Fibroblast of lung (primary cell): ENCODE results near the gene TP63. TPM values are rescaled to one million over a fixed set of nuclear protein-coding genes. Genes with fewer than 3 reads are reported as not detected.

Source experiments
- DNase-seq, 2 donors: peaks; one replicate each; pipeline versions ENCODE4 v3.0.0 to v3.0.0-alpha.2; 2010; ENCODE audit warnings: low read depth in 2 of 2
- H2AFZ ChIP-seq: 2 replicates; pipeline ENCODE4 v1.5.1; 2012; ENCODE audit warnings: low read length, control low read depth, inconsistent platforms
- H3K27ac ChIP-seq: 2 replicates; pipeline ENCODE4 v1.5.1; 2011; ENCODE audit warnings: low read length, control low read depth; ENCODE audit not compliant: insufficient read depth
- H3K27me3 ChIP-seq: 2 replicates; pipeline ENCODE4 v1.5.1; 2011; ENCODE audit warnings: mild to moderate bottlenecking, low read length; ENCODE audit not compliant: control insufficient read depth, insufficient read depth
- H3K36me3 ChIP-seq: 2 replicates; pipeline ENCODE4 v1.5.1; 2011; ENCODE audit warnings: low read length; ENCODE audit not compliant: control insufficient read depth, insufficient read depth
- H3K4me1 ChIP-seq: 2 replicates; pipeline ENCODE4 v1.5.1; 2011; ENCODE audit warnings: low read length; ENCODE audit not compliant: control insufficient read depth, insufficient read depth; ENCODE audit errors: extremely low read depth
- H3K4me2 ChIP-seq: 2 replicates; pipeline ENCODE4 v1.5.1; 2011; ENCODE audit warnings: low read length, control low read depth; ENCODE audit not compliant: insufficient read depth; ENCODE audit errors: extremely low read depth
- H3K4me3 ChIP-seq, 4 experiments: fragments of 200-600 bp in 1 of 4; sonication (generic) in 1 of 4; replicated peaks in 1 of 4; 2 replicates each; pipeline ENCODE4 v1.5.1; 2011 to 2016; ENCODE audit warnings: low read length in 4 of 4, low read depth in 3 of 4, mild to moderate bottlenecking in 3 of 4, control low read depth in 2 of 4, inconsistent platforms in 1 of 4, mixed read lengths in 1 of 4; ENCODE audit not compliant: insufficient read depth in 1 of 4; ENCODE audit errors: control extremely low read depth in 1 of 4
- H3K79me2 ChIP-seq: 2 replicates; pipeline ENCODE4 v1.5.1; 2012; ENCODE audit warnings: mild to moderate bottlenecking, low read length, inconsistent platforms; ENCODE audit not compliant: control insufficient read depth, insufficient read depth
- H3K9ac ChIP-seq: 2 replicates; pipeline ENCODE4 v1.5.1; 2011; ENCODE audit warnings: mild to moderate bottlenecking, low read length, control low read depth; ENCODE audit not compliant: insufficient read depth
- H3K9me3 ChIP-seq: 2 replicates; pipeline ENCODE4 v1.5.1; 2012; ENCODE audit warnings: low read depth, low read length; ENCODE audit not compliant: control insufficient read depth, insufficient read depth
- H4K20me1 ChIP-seq: 2 replicates; pipeline ENCODE4 v1.5.1; 2011; ENCODE audit warnings: low read length; ENCODE audit not compliant: control insufficient read depth, insufficient read depth; ENCODE audit errors: extremely low read depth
- CTCF ChIP-seq, 2 donors: IDR thresholded peaks in 1 of 2; conservative IDR thresholded peaks in 1 of 2; 1 replicate in 1 of 2; 2 replicates in 1 of 2; pipeline ENCODE4 v1.5.1; 2011 to 2012; ENCODE audit warnings: low read length in 2 of 2, control low read depth in 1 of 2, inconsistent platforms in 1 of 2, low read depth in 1 of 2, mild to moderate bottlenecking in 1 of 2
- EZH2 ChIP-seq: IDR thresholded peaks from 2 replicates; pipeline ENCODE4 v1.5.1; 2012; ENCODE audit warnings: low read length, control low read depth, mild to moderate bottlenecking; ENCODE audit errors: missing control alignments
- polyA plus RNA-seq, 2 donors: library from polyadenylated mRNA; depleted of rRNA in 1 of 2; stranded (reverse) in 1 of 2; unstranded in 1 of 2; fragments of >200 nt; gene quantifications; 2 replicates each; pipeline ENCODE4 v1.2.1, GENCODE V29; 2011 to 2012; ENCODE audit warnings: missing spikeins in 1 of 2
- total RNA-seq: library from RNA; depleted of rRNA; stranded (reverse); fragments of >200 nt; gene quantifications from 2 replicates; pipeline ENCODE4 v1.2.1, GENCODE V29; 2014

TP63 gene
- total and polyA plus RNA-seq, 2 donors (not counting 1 experiment from before 2014, with no cell fraction given), result 0.06 TPM; not detected in 1

GRCh38 chr3:189821262-189821661 lies 190.1 kb downstream of the TP63 start:
- TF ChIP-seq EZH2 (no peak), CTCF (conservative IDR thresholded peaks at IDR 0.05 in 1 of 2, IDR thresholded peaks at IDR 0.05 in 1 of 2; ENCODE audit: low read depth in 1 of 2, low read length in 2 of 2) (no peak)
- Histone ChIP-seq H2AFZ (no peak overlapping the region), H3K4me1 (no peaks in the 10 kb centered on the region), H4K20me1 (no peaks in the 10 kb centered on the region), H3K4me2 (no peak overlapping the region), H3K9me3 (no peaks in the 10 kb centered on the region), H3K79me2 (no peaks in the 10 kb centered on the region), H3K27ac (no peak overlapping the region), H3K4me3 (no peak overlapping the region), H3K9ac (no peak overlapping the region), H3K36me3 (no peaks in the 10 kb centered on the region), H3K27me3 (no peaks in the 10 kb centered on the region)
- no peak for DNase-seq

- Histone ChIP-seq H4K20me1 (no peaks in the 10 kb centered on the region), H3K36me3 (no peaks in the 10 kb centered on the region), H3K9me3 (no peaks in the 10 kb centered on the region), H3K27ac (no peak overlapping the region), H2AFZ (no peak overlapping the region), H3K4me1 (no peaks in the 10 kb centered on the region), H3K9ac (no peak overlapping the region), H3K79me2 (no peaks in the 10 kb centered on the region), H3K27me3 (no peaks in the 10 kb centered on the region), H3K4me2 (no peak overlapping the region), H3K4me3 (no peak overlapping the region)
- no peak for DNase-seq
- no peak for TF ChIP-seq EZH2
- TF ChIP-seq CTCF (conservative IDR thresholded peaks at IDR 0.05 in 1 of 2, IDR thresholded peaks at IDR 0.05 in 1 of 2; ENCODE audit: low read depth in 1 of 2, low read length in 2 of 2), result no peak
These were observed 191.5 kb downstream of the TP63 start for GRCh38 chr3:189822726-189823125.

GRCh38 chr3:189824629-189825312 lies 193.6 kb downstream of the TP63 start:
- Histone ChIP-seq H3K27ac (no peak overlapping the region), H3K27me3 (no peaks in the 10 kb centered on the region), H3K9ac (no peak overlapping the region), H3K4me3 (no peak overlapping the region), H3K36me3 (no peaks in the 10 kb centered on the region), H3K79me2 (no peaks in the 10 kb centered on the region), H4K20me1 (no peaks in the 10 kb centered on the region), H3K9me3 (no peaks in the 10 kb centered on the region), H3K4me2 (no peak overlapping the region), H3K4me1 (no peaks in the 10 kb centered on the region), H2AFZ (no peak overlapping the region)
- peak; percentile 68 to 96 for DNase-seq
- TF ChIP-seq CTCF (conservative IDR thresholded peaks at IDR 0.05 in 1 of 2, IDR thresholded peaks at IDR 0.05 in 1 of 2; ENCODE audit: low read depth in 1 of 2, low read length in 2 of 2) (no peak), EZH2 (no peak)
